Lower leg skin (tissue), 4 donors: ENCODE data around the gene MUC4. TPM values are rescaled to one million over a fixed set of nuclear protein-coding genes. Genes with fewer than 3 reads are reported as not detected.

Experiments
- DNase-seq, 2 donors: peaks; one replicate each; pipeline ENCODE4 v3.0.0-alpha.2; 2019; ENCODE audit warnings: low spot score in 2 of 2
- H3K4me3 ChIP-seq: fragments of 200-600 bp; sonication (generic); 2 replicates; pipeline ENCODE4 v1.5.1; 2017; ENCODE audit warnings: mild to moderate bottlenecking, low read depth; ENCODE audit not compliant: poor library complexity, severe bottlenecking
- POLR2A ChIP-seq, 2 donors: fragments of 450-650 bp; IDR thresholded peaks; one replicate each; pipeline ENCODE4 v1.6.1; 2016 to 2017; ENCODE audit warnings: antibody characterized with exemption in 2 of 2, mild to moderate bottlenecking in 1 of 2, moderate library complexity in 1 of 2
- WGBS, 2 donors: methylation state at CpG; one replicate each; pipeline ENCODE4 v1.1.5; 2018; 5-methylcytosine and 5-hydroxymethylcytosine counted together
- intact Hi-C: fragments of 100-400 bp; cut with DNase I; formaldehyde crosslinking; loops from one replicate; pipeline ENCODE4 v1.15.0; 2023; ENCODE audit warnings: low total_unique reads
- total RNA-seq, 4 donors: library from RNA; depleted of rRNA; stranded (reverse); fragments of >200 nt; gene quantifications; one replicate each; pipeline ENCODE4 v1.1.0, GENCODE V29; 2016
- TF ChIP-seq, protein P1 (sequence below), 3 donors: fragments of 450-650 bp; IDR thresholded peaks; one replicate each; pipeline ENCODE4 v1.5.1; 2016; ENCODE audit warnings: antibody characterized with exemption in 3 of 3, mild to moderate bottlenecking in 3 of 3, moderate library complexity in 2 of 3

MUC4 gene
- total RNA-seq, 4 donors from 2014 or later, result not detected

DNA sequence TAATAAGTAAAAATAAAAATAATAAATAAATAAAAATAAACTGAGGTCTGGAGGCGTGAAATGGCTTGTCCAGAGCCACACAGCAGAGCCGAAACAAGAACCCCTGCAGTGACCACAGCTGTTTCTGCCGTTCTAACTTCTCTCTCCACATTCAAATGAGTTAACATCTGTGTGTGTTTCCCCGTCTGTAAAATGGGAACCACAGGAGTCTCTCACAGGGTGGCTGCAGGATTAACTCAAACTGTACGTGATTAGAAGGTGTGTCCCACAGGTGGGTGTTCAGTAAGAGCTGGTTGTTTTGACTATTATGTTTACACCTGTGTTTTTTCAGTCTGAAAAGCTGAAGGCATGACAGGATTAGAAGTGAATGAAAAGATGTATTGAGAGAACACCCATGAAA lies 27.0 kb upstream of the MUC4 start:
- TF ChIP-seq, protein P1, sequence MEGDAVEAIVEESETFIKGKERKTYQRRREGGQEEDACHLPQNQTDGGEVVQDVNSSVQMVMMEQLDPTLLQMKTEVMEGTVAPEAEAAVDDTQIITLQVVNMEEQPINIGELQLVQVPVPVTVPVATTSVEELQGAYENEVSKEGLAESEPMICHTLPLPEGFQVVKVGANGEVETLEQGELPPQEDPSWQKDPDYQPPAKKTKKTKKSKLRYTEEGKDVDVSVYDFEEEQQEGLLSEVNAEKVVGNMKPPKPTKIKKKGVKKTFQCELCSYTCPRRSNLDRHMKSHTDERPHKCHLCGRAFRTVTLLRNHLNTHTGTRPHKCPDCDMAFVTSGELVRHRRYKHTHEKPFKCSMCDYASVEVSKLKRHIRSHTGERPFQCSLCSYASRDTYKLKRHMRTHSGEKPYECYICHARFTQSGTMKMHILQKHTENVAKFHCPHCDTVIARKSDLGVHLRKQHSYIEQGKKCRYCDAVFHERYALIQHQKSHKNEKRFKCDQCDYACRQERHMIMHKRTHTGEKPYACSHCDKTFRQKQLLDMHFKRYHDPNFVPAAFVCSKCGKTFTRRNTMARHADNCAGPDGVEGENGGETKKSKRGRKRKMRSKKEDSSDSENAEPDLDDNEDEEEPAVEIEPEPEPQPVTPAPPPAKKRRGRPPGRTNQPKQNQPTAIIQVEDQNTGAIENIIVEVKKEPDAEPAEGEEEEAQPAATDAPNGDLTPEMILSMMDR (IDR thresholded peaks at IDR 0.05), result no peak
- no peak for TF ChIP-seq POLR2A (IDR thresholded peaks at IDR 0.05)
- 78 to 84% methylated on average over 5 of the region's 5 CpGs for WGBS, 2 donors
- H3K4me3 ChIP-seq, result no peak overlapping the region
- intact Hi-C loops, result no loop called here
- DNase-seq, result no peak

DNA sequence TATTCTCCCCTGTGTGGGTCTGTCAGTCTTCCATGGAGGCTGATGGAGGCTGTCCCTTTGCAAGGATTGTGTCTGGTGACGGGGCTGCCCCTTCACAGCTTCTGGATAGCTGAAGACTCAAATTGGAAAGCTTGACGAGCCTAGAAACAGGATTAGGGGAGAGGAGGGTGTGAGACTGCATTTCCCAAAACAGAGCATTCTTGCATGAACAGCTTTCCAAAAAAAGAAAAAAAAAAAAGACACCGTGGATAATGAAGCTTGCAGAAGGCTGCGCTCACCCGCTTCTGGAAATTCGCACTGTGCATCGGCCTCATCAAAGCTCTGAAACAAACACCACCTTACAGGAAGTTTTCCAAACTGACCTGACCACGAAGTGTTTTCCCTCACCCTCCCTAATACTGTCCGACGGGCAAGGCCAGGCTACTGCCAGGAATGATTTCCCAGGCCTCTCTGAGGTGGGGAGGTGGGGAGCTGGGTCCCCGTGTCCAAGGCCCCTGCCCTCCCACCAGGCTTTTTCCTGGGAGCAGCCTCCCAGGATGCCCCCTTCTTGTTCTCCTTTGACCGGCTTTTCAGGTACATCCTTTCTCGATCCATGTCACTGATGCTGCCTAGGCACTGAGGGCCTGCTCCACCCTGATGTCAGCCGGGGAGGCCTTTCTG lies 24.9 kb upstream of the MUC4 start:
- H3K4me3 ChIP-seq, result no peak overlapping the region
- intact Hi-C loops, result no loop called here
- 81% methylated on average over 14 of the region's 14 CpGs for WGBS, 2 donors
- no peak for DNase-seq
- TF ChIP-seq POLR2A (IDR thresholded peaks at IDR 0.05), result no peak
- TF ChIP-seq, protein P1 (IDR thresholded peaks at IDR 0.05), result no peak

DNA sequence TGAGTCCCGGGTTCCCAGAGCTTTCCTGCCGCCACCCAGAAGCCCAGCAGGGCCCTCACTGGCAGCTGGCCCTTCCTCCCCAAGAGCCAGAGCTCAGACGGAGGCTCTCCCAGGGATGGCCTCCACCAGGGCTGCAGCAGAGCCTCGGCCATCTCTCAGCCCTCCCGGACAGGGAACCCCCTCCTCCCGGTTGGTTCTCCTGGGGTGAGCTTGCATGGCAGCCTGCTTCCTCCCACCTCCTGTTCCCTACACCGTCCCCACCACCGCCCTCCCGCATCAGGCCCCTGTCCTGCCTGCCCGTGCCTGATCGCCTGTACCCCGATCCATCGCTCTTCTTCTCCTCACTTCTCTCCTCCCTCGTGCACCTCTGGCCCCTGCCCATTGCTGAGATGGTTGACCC lies 24.1 kb upstream of the MUC4 start:
- TF ChIP-seq POLR2A (IDR thresholded peaks at IDR 0.05), result no peak
- TF ChIP-seq, protein P1 (IDR thresholded peaks at IDR 0.05), result no peak
- intact Hi-C loops, result no loop called here
- 87 to 90% methylated on average over 11 to 13 of the region's 14 CpGs for WGBS, 2 donors
- DNase-seq, result no peak
- H3K4me3 ChIP-seq, result no peak overlapping the region

DNA sequence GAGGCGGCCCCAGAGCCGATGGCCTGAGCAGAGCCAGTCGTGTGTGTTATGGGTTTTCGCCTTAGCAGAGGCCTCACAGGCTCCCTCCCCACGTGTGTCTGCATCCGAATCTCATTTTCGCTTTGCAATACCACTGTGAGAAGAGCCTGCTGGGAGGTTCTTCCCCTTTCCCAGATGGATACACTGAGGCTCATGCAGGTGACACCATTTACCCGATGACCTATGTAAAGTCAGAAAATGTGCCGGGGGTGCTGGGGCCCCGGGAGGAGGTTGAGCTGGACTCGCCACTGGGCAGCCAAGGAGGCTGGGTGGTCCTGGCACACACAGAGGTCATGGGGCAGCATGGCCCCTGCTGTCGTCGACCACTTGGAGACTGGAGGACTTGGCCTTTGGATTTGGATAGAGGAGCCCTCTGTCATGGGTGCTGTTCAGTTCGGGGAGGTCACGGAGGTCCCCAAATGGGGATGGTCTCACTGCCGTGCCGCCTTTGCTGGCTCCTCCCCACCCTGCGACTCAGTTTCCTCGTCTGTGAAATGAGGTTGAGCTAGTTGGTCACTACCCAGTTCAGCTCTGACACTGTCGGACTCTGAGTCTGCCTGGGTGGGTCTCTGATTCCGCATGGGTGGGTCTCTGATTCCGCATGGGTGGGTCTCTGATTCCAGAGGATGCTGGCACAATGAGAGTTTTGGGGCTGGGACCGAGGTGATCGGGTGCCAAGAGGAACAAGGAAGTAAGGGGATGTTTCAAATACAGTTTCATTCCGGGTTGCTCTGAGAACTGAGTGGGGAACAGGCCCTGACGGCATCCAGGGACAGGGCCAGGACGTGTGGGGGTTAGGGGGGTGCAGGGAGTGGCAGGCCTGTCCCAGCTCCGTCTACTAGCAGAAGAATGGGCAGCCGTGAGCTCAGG lies 23.2 kb upstream of the MUC4 start:
- TF ChIP-seq, protein P1 (IDR thresholded peaks at IDR 0.05), result no peak
- no peak for TF ChIP-seq POLR2A (IDR thresholded peaks at IDR 0.05)
- 83% methylated on average over 28 to 29 of the region's 29 CpGs for WGBS, 2 donors
- no peak overlapping the region for H3K4me3 ChIP-seq
- intact Hi-C loops, result no loop called here
- no peak for DNase-seq

DNA sequence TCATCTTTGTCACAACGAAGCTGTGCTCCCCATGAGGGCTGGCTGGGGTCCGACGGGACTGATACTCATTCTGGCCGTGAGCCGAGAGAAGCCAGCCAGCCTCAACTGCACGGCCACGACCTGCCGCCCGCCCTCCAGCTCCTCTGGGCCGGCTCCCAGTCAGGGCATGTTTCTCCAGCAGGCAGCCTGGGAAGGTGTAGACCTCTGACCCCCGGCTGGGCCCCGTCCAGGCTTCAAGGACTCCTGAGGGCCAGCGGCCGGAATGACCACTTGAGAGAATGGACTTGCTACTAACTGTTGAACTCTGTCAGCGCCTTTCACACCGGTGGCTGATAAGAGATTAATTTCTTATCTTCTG lies 18.1 kb upstream of the MUC4 start:
- no peak for DNase-seq
- intact Hi-C loops, result no loop called here
- WGBS, 2 donors, result 79 to 82% methylated on average over 16 of the region's 16 CpGs
- no peak overlapping the region for H3K4me3 ChIP-seq
- TF ChIP-seq, protein P1 (IDR thresholded peaks at IDR 0.05), result no peak
- TF ChIP-seq POLR2A (IDR thresholded peaks at IDR 0.05), result no peak
